HepG2 (cell line): ENCODE data around the gene MYL6B. TPM values are rescaled to one million over a fixed set of nuclear protein-coding genes. Genes with fewer than 3 reads are reported as not detected.

Experiments
- AGO1 ChIP-seq: fragments of 200-400 bp; formaldehyde crosslinking; IDR thresholded peaks from 2 replicates; pipeline ENCODE4 v1.6.1; 2017; ENCODE audit warnings: mild to moderate bottlenecking, low read depth, low read length, moderate library complexity; ENCODE audit not compliant: poor library complexity, severe bottlenecking
- DNMT1 ChIP-seq: sonication (generic); formaldehyde crosslinking; IDR thresholded peaks from 2 replicates; pipeline ENCODE4 v1.5.1; 2020; ENCODE audit warnings: mild to moderate bottlenecking, missing genetic modification reagents
- GZF1 ChIP-seq: sonication (generic); formaldehyde crosslinking; IDR thresholded peaks from 2 replicates; pipeline ENCODE4 v1.5.1; 2020; ENCODE audit warnings: mild to moderate bottlenecking, missing genetic modification reagents
- HNRNPL ChIP-seq: fragments of 200-400 bp; formaldehyde crosslinking; IDR thresholded peaks from 2 replicates; pipeline ENCODE4 v1.6.1; 2017; ENCODE audit warnings: mild to moderate bottlenecking, low read depth, low read length
- ISL2 ChIP-seq: sonication (generic); formaldehyde crosslinking; IDR thresholded peaks from 2 replicates; pipeline ENCODE4 v1.5.0; 2020; ENCODE audit warnings: missing genetic modification reagents
- KDM5A ChIP-seq: fragments of 200-600 bp; sonication (generic); IDR thresholded peaks from 2 replicates; pipeline ENCODE4 v1.7.0; 2018; ENCODE audit warnings: antibody characterized with exemption, mild to moderate bottlenecking, low read length, borderline replicate concordance
- PAF1 ChIP-seq: IDR thresholded peaks from 2 replicates; pipeline ENCODE4 v1.6.1; 2016; ENCODE audit warnings: missing genetic modification reagents, missing compliant biosample characterization
- SMYD3 ChIP-seq: sonication (generic); formaldehyde crosslinking; IDR thresholded peaks from 2 replicates; pipeline ENCODE4 v1.8.1; 2023; ENCODE audit warnings: mild to moderate bottlenecking, missing genetic modification reagents
- SNAI1 ChIP-seq: sonication (generic); formaldehyde crosslinking; IDR thresholded peaks from 2 replicates; pipeline ENCODE4 v1.5.0; 2020; ENCODE audit warnings: mild to moderate bottlenecking, missing genetic modification reagents, borderline replicate concordance
- SRY ChIP-seq: sonication (generic); formaldehyde crosslinking; IDR thresholded peaks from 2 replicates; pipeline ENCODE4 v1.8.0; 2022; ENCODE audit warnings: mild to moderate bottlenecking, missing genetic modification reagents
- ZFP41 ChIP-seq: sonication (generic); formaldehyde crosslinking; IDR thresholded peaks from 2 replicates; pipeline ENCODE4 v1.4.0; 2020; ENCODE audit warnings: mild to moderate bottlenecking, missing genetic modification reagents, borderline replicate concordance
- ZNF138 ChIP-seq: sonication (generic); formaldehyde crosslinking; IDR thresholded peaks from 2 replicates; pipeline ENCODE4 v1.5.0; 2020; ENCODE audit warnings: mild to moderate bottlenecking, low read depth, missing genetic modification reagents
- ZNF552 ChIP-seq: sonication (generic); formaldehyde crosslinking; IDR thresholded peaks from 2 replicates; pipeline ENCODE4 v1.9.0; 2022; ENCODE audit warnings: missing genetic modification reagents, mild to moderate bottlenecking, borderline replicate concordance
- ZNF567 ChIP-seq: sonication (generic); formaldehyde crosslinking; IDR thresholded peaks from 2 replicates; pipeline ENCODE4 v1.8.1; 2023; ENCODE audit warnings: mild to moderate bottlenecking, missing genetic modification reagents, borderline replicate concordance
- ZNF570 ChIP-seq: sonication (generic); formaldehyde crosslinking; IDR thresholded peaks from 2 replicates; pipeline ENCODE4 v1.4.0; 2020; ENCODE audit warnings: mild to moderate bottlenecking, missing genetic modification reagents, borderline replicate concordance
- ZNF816 ChIP-seq: sonication (generic); formaldehyde crosslinking; IDR thresholded peaks from 2 replicates; pipeline ENCODE4 v1.8.0; 2022; ENCODE audit warnings: missing genetic modification reagents, mild to moderate bottlenecking, borderline replicate concordance
- ZNF83 ChIP-seq: sonication (generic); formaldehyde crosslinking; IDR thresholded peaks from 2 replicates; pipeline ENCODE4 v1.4.0; 2020; ENCODE audit warnings: missing genetic modification reagents, mild to moderate bottlenecking, borderline replicate concordance
- ZNF891 ChIP-seq: sonication (generic); formaldehyde crosslinking; IDR thresholded peaks from 2 replicates; pipeline ENCODE4 v1.5.0; 2020; ENCODE audit warnings: mild to moderate bottlenecking, missing genetic modification reagents
- polyA plus RNA-seq, 8 experiments: library from polyadenylated mRNA; depleted of rRNA in 3 of 8; stranded (reverse) in 7 of 8; unstranded in 1 of 8; fragments of >200 nt; fragmentation: Illumina TruSeq in 4 of 8; extraction: Trizol in 4 of 8; gene quantifications; 2 replicates each; pipeline versions ENCODE4 v1.2.1 to v1.2.3, GENCODE V29; 2011 to 2016; ENCODE audit warnings: low read depth in 4 of 8, missing spikeins in 1 of 8, mixed read lengths in 1 of 8; ENCODE audit not compliant: insufficient read depth in 1 of 8
- total RNA-seq, 5 experiments: library from RNA; depleted of rRNA; stranded (reverse); fragments of >200 nt; fragmentation: Illumina TruSeq; extraction: Trizol; gene quantifications; 2 replicates each; pipeline ENCODE4 v1.2.3, GENCODE V29; 2016; ENCODE audit warnings: low read depth in 1 of 5
- TF ChIP-seq, protein P1 (sequence below): sonication (generic); formaldehyde crosslinking; IDR thresholded peaks from 2 replicates; pipeline ENCODE4 v1.4.0; 2020; ENCODE audit warnings: missing genetic modification reagents
- TF ChIP-seq, protein P2 (sequence below): sonication (generic); formaldehyde crosslinking; IDR thresholded peaks from 2 replicates; pipeline ENCODE4 v1.4.0; 2020; ENCODE audit warnings: missing genetic modification reagents
- TF ChIP-seq, protein P3 (sequence below): sonication (generic); formaldehyde crosslinking; IDR thresholded peaks from 2 replicates; pipeline ENCODE4 v1.5.0; 2020; ENCODE audit warnings: mild to moderate bottlenecking, missing genetic modification reagents, borderline replicate concordance
- TF ChIP-seq, protein P4 (sequence below): IDR thresholded peaks from 2 replicates; pipeline ENCODE4 v1.6.1; 2012; ENCODE audit warnings: inconsistent platforms

Gene MYL6B
- total and polyA plus RNA-seq, 2 of the 13 experiments (the other 11 are each of a cell fraction or from before 2014, with no cell fraction given) = 75.7 to 88.7 TPM

DNA sequence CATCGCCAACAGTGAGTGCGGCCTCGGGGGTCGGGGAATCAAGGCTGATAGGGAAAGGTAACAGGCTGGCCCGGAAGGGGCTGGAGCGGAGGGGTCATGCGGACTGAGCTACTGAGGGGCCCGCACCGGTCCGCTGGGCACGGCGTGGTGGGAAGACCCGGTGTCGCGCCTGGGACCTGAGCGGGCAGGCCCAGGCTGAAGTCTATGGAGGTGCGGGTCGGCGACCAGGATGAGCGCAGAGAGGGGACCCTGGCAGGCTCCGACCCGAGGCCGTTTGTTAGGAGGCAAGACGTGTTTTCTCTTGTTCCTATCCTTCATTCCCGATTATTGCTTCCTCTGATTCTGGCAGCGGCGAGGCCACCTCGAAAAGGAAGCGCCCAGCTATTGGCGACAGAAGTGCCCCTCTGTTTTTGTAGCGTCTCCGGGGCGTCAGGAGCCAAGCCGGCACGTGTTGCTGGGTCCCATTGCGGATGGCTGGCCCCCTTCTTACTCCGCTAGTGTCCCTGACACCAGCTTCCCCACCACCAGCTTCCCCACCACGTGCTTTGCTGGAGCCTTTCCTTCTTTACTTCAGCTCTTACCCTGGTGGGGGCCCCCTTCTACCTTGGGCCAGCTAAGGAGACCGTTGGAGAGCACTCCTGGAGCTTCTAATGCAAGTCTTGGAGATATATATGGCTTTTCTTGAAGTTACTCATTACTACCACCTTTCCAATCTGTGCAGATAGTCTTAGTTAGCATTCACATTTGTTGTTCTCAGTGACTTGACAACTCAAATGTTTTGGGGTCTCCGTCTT is 47.4 kb upstream of the MYL6B start (continued):
- TF ChIP-seq AGO1 (no peak), ZNF891 (no peak), ZNF816 (CRISPR knock-in tag) (no peak), SMYD3 (CRISPR knock-in tag) (no peak), ZNF138 (CRISPR knock-in tag) (no peak), SRY (CRISPR knock-in tag) (peak; percentile 13; the same call in 1 of the 2 replicates), ZFP41 (CRISPR knock-in tag) (no peak), DNMT1 (no peak), GZF1 (peak; percentile 7; the same call in 1 of the 2 replicates), KDM5A (0 out of 2 replicates have a peak, but pooled peaks have one; percentile 17), HNRNPL (0 out of 2 replicates have a peak, but pooled peaks have one; percentile 10), PAF1 (CRISPR knock-in tag) (no peak), SNAI1 (CRISPR knock-in tag) (peak; percentile 74; the same call in 1 of the 2 replicates), ISL2 (no peak), ZNF567 (CRISPR knock-in tag) (no peak), ZNF552 (CRISPR knock-in tag) (peak; percentile 64; the same call in 1 of the 2 replicates), ZNF570 (CRISPR knock-in tag) (0 out of 2 replicates have a peak, but pooled peaks have one; percentile 11), ZNF83 (CRISPR knock-in tag) (no peak)
- TF ChIP-seq, protein P1, sequence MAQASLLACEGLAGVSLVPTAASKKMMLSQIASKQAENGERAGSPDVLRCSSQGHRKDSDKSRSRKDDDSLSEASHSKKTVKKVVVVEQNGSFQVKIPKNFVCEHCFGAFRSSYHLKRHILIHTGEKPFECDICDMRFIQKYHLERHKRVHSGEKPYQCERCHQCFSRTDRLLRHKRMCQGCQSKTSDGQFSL = 0 out of 2 replicates have a peak, but pooled peaks have one; percentile 8
- TF ChIP-seq, protein P2, sequence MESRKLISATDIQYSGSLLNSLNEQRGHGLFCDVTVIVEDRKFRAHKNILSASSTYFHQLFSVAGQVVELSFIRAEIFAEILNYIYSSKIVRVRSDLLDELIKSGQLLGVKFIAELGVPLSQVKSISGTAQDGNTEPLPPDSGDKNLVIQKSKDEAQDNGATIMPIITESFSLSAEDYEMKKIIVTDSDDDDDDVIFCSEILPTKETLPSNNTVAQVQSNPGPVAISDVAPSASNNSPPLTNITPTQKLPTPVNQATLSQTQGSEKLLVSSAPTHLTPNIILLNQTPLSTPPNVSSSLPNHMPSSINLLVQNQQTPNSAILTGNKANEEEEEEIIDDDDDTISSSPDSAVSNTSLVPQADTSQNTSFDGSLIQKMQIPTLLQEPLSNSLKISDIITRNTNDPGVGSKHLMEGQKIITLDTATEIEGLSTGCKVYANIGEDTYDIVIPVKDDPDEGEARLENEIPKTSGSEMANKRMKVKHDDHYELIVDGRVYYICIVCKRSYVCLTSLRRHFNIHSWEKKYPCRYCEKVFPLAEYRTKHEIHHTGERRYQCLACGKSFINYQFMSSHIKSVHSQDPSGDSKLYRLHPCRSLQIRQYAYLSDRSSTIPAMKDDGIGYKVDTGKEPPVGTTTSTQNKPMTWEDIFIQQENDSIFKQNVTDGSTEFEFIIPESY (CRISPR knock-in tag) = no peak
- TF ChIP-seq, protein P3, sequence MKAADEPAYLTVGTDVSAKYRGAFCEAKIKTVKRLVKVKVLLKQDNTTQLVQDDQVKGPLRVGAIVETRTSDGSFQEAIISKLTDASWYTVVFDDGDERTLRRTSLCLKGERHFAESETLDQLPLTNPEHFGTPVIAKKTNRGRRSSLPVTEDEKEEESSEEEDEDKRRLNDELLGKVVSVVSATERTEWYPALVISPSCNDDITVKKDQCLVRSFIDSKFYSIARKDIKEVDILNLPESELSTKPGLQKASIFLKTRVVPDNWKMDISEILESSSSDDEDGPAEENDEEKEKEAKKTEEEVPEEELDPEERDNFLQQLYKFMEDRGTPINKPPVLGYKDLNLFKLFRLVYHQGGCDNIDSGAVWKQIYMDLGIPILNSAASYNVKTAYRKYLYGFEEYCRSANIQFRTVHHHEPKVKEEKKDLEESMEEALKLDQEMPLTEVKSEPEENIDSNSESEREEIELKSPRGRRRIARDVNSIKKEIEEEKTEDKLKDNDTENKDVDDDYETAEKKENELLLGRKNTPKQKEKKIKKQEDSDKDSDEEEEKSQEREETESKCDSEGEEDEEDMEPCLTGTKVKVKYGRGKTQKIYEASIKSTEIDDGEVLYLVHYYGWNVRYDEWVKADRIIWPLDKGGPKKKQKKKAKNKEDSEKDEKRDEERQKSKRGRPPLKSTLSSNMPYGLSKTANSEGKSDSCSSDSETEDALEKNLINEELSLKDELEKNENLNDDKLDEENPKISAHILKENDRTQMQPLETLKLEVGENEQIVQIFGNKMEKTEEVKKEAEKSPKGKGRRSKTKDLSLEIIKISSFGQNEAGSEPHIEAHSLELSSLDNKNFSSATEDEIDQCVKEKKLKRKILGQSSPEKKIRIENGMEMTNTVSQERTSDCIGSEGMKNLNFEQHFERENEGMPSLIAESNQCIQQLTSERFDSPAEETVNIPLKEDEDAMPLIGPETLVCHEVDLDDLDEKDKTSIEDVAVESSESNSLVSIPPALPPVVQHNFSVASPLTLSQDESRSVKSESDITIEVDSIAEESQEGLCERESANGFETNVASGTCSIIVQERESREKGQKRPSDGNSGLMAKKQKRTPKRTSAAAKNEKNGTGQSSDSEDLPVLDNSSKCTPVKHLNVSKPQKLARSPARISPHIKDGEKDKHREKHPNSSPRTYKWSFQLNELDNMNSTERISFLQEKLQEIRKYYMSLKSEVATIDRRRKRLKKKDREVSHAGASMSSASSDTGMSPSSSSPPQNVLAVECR = 0 out of 2 replicates have a peak, but pooled peaks have one; percentile 0
- TF ChIP-seq, protein P4, sequence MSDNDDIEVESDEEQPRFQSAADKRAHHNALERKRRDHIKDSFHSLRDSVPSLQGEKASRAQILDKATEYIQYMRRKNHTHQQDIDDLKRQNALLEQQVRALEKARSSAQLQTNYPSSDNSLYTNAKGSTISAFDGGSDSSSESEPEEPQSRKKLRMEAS = peak; percentile 83
